GM18951 (cell line): ENCODE results near the gene YIPF2.

ENCODE experiments used
- POLR2A ChIP-seq: IDR thresholded peaks from 4 replicates; pipeline ENCODE4 v1.6.1; 2011; ENCODE audit warnings: mild to moderate bottlenecking; ENCODE audit not compliant: insufficient read length, insufficient read depth; ENCODE audit errors: extremely low read depth
- in situ Hi-C: fragments of 300-500 bp; cut with MboI; formaldehyde crosslinking; loops from one replicate; pipeline ENCODE4 v1.12.0; 2022; ENCODE audit warnings: low sequenced_read_pairs, mixed read lengths, inconsistent platforms; ENCODE audit not compliant: unreplicated experiment

Gene YIPF2

DNA sequence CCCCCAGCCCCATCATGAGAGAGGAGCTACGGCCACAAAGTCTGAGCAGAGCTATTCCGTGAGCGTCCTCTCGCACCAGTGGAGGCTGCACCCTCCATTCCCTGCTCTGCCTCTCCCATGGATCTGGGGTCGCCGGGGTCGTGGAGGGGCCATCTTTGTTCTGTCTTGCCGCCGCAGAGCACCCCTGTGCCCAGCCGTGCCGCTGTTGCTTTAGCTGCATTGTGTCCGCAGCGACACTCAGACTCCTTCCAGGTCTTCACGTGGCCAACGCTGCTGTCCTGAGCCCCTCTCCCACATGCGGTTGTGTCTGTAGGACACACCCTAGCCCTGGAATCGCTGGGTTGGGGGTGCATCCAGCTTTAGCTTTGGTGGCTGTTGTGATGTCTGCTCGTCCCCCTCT, 15.8 kb downstream of the YIPF2 start:
- in situ Hi-C loops, result no loop called here
- TF ChIP-seq POLR2A, result no peak

- no peak for TF ChIP-seq POLR2A
- in situ Hi-C loops, result no loop called here
These were observed 16.7 kb downstream of the YIPF2 start for GRCh38 chr19:10911579-10912363.

DNA sequence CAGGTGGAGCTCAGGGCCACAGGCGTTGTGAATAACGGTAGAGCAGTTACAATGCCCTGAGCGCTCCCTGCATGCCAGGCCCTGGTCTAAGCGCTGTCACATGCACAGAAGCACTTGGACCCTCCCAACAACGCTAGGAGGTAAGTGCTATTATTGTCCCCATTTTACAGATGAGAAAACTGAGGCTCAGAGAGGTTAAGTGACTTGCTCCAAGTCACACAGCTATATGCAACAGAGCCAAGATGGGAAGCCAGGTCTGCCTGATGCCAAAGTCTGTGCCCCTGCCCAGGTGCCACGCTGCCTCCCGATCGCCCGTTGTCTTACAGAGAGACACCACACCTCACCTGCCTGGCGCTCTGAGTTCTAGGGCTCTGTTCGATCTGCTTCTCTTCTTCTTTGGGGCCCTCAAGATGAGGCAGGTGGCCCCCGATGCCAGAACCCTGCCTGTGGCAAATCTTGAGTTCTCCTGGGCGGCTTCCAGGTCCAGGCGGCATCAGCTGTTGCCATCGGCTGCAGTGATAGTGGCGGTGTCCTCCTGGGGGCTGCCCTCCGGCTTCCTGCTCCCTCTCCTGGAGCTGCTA, 20.0 kb downstream of the YIPF2 start:
- in situ Hi-C loops, result no loop called here

DNA sequence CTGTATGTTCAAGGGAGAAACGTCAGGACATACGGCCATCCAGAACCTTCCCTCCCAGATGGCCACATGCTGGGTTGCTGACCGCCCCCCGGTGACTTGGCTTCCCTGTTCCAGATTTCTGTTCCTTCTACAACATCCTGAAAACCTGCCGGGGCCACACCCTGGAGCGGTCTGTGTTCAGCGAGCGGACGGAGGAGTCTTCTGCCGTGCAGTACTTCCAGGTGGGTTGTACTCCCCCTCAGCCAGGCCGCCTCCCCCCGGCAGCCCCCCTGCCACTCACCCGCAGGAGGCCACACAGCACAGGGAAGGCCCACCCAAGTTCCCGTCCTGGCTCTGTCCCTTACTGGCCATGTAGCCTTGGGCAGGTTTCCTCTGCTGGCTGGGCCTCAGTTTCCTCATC, 20.5 kb downstream of the YIPF2 start:
- TF ChIP-seq POLR2A, result no peak
- in situ Hi-C loops, result no loop called here

More for the DNA sequence above, 20.0 kb downstream of the YIPF2 start:
- TF ChIP-seq POLR2A, result no peak

- no peak for TF ChIP-seq POLR2A
- in situ Hi-C loops, result no loop called here
These were observed 29.2 kb downstream of the YIPF2 start for GRCh38 chr19:10899151-10899653.

GRCh38 chr19:10898633-10899032, 29.8 kb downstream of the YIPF2 start:
- in situ Hi-C loops, result no loop called here
- TF ChIP-seq POLR2A, result no peak

DNA sequence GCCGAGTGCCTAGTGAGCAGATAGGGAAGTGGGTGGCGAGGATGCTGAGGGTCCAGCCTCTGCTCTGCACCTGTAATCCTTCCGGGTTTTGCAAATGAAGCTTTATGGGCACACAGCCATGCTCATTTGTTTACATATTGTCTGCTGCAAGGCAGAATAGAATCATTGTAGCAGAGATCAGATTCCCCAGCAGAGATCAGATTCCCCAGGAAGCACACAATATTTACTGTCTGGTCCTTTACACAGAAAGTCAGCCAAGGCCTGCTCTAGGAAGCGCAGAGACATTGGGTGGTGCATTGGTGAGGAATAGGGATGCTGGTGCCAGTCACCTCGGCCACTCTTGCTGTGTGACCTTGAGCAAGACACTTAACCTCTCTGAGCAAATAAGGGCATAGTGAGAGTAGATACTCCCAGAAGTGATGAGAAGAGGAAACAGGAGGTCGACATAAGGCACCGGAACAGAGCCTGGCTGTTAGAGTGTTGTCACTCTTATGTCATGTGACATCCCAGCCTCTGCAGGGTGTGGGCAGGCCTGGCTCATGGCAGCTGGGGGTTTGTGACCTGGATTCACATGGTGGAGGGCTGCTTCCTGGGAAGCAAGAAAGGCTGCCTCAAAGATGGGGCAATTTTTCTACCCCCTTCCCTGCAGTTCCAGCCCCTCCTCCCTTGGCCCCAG, 31.4 kb downstream of the YIPF2 start:
- in situ Hi-C loops, result no loop called here
- TF ChIP-seq POLR2A, result no peak

DNA sequence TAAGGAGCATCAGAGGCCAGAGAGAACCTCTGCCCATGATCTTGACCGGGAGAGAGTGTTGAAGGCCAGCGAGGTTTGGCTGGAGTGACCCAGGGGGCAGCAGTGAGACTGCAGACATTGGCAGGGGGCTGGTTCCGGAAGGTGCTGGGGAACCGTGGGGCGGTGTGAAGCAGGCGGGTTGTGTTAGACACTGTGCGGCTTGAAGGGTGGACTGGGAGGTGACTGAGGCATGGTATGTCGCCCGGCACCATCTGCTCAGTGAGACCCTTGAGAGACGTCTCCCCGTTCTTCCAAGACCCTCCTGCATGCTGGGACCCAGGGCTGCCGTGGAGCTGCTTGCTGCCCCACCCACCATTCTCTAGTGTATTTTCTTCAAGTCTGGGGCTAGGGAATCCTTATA, 32.5 kb downstream of the YIPF2 start:
- no peak for TF ChIP-seq POLR2A
- in situ Hi-C loops, result no loop called here

- TF ChIP-seq POLR2A, result no peak
- in situ Hi-C loops, result no loop called here
These were observed 33.1 kb downstream of the YIPF2 start for GRCh38 chr19:10895363-10895762.

- TF ChIP-seq POLR2A, result no peak
- in situ Hi-C loops, result no loop called here
These were observed 33.6 kb downstream of the YIPF2 start for GRCh38 chr19:10894911-10895213.

DNA sequence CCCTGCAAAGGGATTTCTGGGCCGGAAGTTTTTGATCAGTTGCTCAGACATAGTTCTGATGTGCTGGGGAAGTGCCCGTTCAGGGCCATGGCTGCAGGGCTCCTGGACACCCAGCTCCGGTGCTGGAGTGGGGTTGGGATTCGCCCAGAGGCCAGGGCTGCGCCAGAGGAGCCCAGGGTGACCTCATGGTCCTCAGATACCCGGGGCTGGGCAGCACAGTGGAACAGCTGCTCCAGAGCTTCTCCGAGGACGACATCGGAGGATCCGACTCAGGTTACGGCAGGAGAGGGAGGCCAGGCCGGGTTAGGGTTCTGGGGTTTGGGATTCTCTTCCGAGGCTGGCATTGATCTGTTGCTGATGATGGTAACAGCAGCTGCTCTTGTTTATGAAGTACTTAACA, 36.2 kb downstream of the YIPF2 start:
- in situ Hi-C loops, result no loop called here
- no peak for TF ChIP-seq POLR2A

GRCh38 chr19:10891405-10892086, 36.9 kb downstream of the YIPF2 start:
- no peak for TF ChIP-seq POLR2A
- in situ Hi-C loops, result no loop called here

DNA sequence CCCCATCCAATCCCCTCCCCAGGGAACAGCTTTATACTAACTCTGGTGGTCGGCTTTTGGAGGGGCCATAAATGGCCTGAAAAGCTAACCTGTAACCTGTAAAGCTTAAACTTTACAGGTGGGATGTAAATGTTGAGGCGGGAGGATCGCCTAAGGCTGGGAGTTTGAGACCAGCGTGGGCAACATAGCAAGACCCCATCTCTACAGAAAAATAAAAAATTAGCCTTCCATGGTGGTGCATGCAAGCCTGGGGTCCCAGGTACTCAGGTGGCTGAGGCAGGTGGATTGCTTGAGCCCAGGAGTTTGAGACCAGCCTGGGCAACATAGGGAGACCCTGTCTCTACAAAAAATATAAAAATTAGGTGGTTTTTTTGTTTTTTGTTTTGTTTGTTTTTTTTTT, 38.6 kb downstream of the YIPF2 start:
- in situ Hi-C loops, result no loop called here
- no peak for TF ChIP-seq POLR2A
